GM12873 (cell line): ENCODE measurements around the gene ATP11B.
A peak's percentile ranks its signal among the peaks of the same experiment; 100 is the strongest.

ENCODE experiments used
- TF ChIP-seq, protein P1 (sequence below): IDR thresholded peaks from 2 replicates; pipeline ENCODE4 v1.5.1; 2012; ENCODE audit warnings: low read depth, mild to moderate bottlenecking, moderate library complexity, low read length, control low read depth; ENCODE audit not compliant: insufficient read depth; ENCODE audit errors: missing control alignments

ATP11B gene

DNA sequence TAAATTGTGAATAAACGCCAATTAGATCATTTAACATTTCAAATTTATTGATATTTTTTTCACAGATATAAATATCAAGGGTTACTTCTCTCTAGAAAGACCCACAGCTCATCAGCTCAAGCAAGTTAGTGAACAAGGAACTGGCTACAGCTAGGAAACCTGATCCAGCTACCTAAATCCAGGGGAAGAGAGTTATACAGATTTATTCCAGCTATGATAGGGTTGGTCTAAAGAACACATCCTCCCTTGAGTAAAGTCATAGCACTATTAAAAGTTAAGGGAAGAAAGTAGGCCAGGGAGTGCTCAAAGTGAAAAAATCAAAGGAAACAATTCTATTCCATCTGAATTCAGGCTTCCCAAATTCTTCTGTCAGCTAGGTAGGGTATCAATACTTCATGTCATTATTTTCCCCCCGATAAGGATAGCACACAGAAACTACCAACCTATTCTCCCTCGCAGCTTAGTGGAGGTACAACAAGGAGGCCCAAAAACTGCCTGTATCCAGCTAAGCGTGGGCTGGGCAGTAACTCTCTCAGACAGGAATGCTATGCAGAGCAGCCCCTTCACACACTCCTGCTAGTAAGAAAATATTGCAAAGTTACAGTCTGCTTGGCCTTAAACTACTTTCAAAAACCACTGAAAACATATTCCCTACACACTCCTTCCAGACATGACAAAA lies 143.1 kb downstream of the ATP11B start:
- TF ChIP-seq, protein P1, sequence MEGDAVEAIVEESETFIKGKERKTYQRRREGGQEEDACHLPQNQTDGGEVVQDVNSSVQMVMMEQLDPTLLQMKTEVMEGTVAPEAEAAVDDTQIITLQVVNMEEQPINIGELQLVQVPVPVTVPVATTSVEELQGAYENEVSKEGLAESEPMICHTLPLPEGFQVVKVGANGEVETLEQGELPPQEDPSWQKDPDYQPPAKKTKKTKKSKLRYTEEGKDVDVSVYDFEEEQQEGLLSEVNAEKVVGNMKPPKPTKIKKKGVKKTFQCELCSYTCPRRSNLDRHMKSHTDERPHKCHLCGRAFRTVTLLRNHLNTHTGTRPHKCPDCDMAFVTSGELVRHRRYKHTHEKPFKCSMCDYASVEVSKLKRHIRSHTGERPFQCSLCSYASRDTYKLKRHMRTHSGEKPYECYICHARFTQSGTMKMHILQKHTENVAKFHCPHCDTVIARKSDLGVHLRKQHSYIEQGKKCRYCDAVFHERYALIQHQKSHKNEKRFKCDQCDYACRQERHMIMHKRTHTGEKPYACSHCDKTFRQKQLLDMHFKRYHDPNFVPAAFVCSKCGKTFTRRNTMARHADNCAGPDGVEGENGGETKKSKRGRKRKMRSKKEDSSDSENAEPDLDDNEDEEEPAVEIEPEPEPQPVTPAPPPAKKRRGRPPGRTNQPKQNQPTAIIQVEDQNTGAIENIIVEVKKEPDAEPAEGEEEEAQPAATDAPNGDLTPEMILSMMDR, result no peak

DNA sequence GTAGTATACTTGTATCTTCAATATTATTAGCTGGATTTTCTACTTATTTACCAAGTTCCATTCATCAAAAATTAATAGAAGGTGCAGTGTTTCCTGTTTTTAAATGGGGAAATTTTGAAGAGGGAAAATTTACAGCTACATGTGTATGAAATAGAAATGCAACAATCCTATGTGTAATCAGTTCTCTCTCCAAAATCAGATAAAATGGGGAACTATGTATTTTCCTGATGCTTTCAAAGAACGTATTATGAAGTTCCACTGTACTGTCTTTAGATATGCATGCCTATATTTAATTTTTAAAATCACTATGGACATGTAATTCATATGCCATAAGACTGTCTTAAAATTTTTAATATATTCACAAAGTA lies 143.6 kb downstream of the ATP11B start:
- TF ChIP-seq, protein P1, result no peak

DNA sequence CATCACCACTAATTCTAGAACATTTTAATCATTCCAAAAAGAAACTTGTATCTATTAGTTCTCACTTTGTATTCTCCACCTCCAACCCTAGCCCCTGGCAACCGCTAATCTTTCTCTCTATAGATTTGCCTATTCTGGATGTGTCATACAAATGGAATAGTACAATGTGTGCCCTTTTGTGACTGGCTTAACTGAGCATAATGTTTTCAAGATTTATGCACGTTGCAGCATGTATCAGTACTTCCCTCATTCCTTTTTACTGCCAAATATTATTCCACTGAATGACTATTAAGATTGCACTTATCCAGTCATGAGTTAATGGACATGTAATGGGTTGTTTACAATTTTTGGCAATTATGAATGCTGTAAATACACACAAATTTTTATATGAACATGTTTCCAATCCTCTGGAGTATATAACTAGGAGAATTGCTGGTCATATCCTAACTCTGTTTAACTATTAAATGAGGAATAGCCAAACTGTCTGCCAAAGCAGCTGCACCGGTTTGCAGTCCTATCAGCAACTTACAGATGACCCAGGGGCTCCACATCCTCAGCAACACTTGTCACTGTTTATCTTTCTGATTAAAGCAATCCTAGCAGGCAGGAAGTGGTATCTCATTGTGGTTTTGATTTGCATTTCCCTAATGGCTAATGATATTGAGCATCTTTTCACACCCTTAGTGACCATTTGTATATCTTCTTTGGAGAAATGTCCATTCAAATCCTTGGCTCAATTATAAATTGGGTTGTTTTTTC lies 144.2 kb downstream of the ATP11B start:
- TF ChIP-seq, protein P1, result no peak

DNA sequence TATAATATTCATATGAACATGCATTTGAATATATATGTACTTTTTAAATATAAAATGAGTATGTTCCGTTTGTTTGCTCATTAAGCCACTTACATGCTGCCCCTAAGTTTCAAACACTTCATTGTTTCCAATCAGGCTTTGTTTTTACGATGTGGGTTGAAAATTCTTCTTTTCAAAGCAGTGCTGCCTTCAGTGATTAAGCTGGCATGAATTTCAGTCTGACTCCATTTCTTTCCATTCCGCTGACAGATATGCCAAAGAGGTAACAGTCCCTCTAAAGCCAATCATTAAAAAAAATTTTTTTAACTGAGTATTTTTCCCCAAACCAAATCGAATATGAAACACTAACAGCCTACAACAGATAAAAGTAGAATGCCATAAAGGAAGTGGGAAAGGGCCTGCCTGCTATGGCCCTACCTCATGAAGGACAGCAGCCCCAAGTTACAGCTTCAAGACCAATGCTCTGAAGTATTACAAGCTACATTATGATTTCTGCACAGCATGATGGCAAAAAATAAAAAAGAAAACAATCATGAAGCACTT lies 147.0 kb downstream of the ATP11B start:
- TF ChIP-seq, protein P1, result no peak

DNA sequence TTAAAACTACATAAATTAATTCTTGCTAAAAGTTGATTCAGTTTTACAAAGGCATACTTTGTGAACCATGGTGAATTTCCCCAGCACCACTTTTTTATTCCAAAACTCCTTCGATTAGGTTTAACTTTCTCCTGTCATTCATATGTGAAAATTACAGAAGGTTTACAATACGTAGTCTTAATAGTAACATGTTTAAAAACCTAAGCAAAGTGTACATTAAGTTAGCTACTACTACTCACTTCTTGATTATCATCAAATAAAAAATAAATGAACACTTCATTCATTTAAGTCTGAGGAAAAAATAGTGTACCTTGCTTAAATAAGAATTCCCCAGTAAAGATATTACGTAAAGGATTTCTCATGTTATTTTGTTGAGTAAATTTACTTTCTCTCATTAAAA lies 148.4 kb downstream of the ATP11B start:
- TF ChIP-seq, protein P1, result no peak

DNA sequence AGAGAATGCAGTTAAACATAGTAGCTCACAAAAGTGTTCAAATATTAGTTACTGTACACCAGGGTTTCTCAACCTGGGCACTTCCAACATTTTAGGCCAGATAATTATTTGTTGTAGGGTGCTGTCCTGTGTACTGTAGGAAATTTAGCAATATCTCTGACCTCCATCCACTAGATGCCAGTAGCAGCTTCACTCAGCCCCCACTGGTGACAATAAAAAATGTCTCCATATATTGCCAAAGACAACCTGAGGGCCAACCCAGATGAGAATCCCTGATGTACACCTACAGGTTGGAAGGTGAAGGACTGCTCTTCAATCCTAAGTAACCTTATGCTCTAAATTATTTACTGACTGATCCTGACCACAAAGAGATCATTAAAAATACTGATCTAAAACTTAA lies 154.6 kb downstream of the ATP11B start:
- TF ChIP-seq, protein P1, result peak; percentile 34

DNA sequence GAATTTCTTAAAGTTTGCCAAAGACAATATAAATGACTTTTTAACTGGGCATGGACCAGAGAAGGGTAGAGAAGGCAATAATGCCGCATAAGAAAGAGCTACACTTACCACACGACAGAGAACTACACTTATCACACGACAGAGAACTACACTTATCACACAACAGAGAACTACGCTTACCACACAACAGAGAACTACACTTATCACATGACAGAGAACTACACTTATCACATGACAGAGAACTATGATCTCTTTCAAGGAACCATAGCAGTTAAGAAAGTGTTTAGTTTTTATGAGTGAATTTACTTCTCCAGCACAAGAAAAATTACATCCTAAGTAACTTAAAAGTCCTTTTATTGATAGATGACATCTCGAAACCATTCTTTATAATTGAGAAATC lies 155.0 kb downstream of the ATP11B start:
- TF ChIP-seq, protein P1, result no peak
